Kidney tubule cell (primary cell): ENCODE data around the gene LCK.
A peak's percentile ranks its signal among the peaks of the same experiment; 100 is the strongest.
"Not testable (repeated sequence)": the region's sequence is repeated elsewhere in the genome, so short reads cannot be mapped to it uniquely, and the experiment has no call there.

Experiments used
- DNase-seq: peaks from one replicate; pipeline ENCODE4 v3.0.0-alpha.2; 2018; ENCODE audit warnings: low spot score

The LCK gene

GRCh38 chr1:32240140-32240951 lies 10.7 kb upstream of the LCK start:
- peak; percentile 83 for DNase-seq

- DNase-seq, result peak; percentile 83
These were observed 9.9 kb upstream of the LCK start for GRCh38 chr1:32241001-32241763.

GRCh38 chr1:32242341-32242851 lies 8.7 kb upstream of the LCK start:
- no peak for DNase-seq

- peak; percentile 33 for DNase-seq
These were observed 4.2 kb upstream of the LCK start, which contains the start of gene FAM167B for GRCh38 chr1:32246888-32247273. TSS of gene FAM167B (plus strand) at chr1:32247222. CDS start at chr1:32247422, 200 bp downstream.

GRCh38 chr1:32247452-32247851 lies 3.6 kb upstream of the LCK start:
- no peak for DNase-seq

GRCh38 chr1:32247983-32248889 lies 2.8 kb upstream of the LCK start:
- peak; percentile 82 for DNase-seq

- DNase-seq, result peak; percentile 76
These were observed 1.1 kb upstream of the LCK start for GRCh38 chr1:32249831-32250525.

- DNase-seq, result no peak
These were observed 4.3 kb downstream of the LCK start for GRCh38 chr1:32255072-32256071.

GRCh38 chr1:32256473-32257226 lies 5.6 kb downstream of the LCK start:
- DNase-seq, result no peak

- DNase-seq, result no peak
These were observed 6.1 kb downstream of the LCK start for GRCh38 chr1:32257227-32257508.

- not testable (repeated sequence) for DNase-seq
These were observed 12.2 kb downstream of the LCK start for GRCh38 chr1:32263236-32263593.

GRCh38 chr1:32263744-32264143 lies 12.7 kb downstream of the LCK start:
- no peak for DNase-seq

GRCh38 chr1:32265846-32266245 lies 14.8 kb downstream of the LCK start:
- DNase-seq, result no peak

- DNase-seq, result peak; percentile 25
These were observed 16.0 kb downstream of the LCK start for GRCh38 chr1:32266921-32267591.

GRCh38 chr1:32269744-32270143 lies 18.7 kb downstream of the LCK start:
- no peak for DNase-seq

GRCh38 chr1:32272557-32273390 lies 21.7 kb downstream of the LCK start:
- no peak for DNase-seq

GRCh38 chr1:32273391-32274208 lies 22.5 kb downstream of the LCK start:
- peak; percentile 71 for DNase-seq
